Effector memory CD4-positive, alpha-beta T cell (primary cell): ENCODE measurements around the gene DOP1B.
"Not testable (repeated sequence)": the region's sequence is repeated elsewhere in the genome, so short reads cannot be mapped to it uniquely, and the experiment has no call there.

Source experiments
- DNase-seq, 3 donors: peaks; one replicate each; pipeline ENCODE4 v3.0.0-alpha.2; 2020
- H3K27ac ChIP-seq: 2 replicates; pipeline ENCODE4 v1.7.0; 2013; ENCODE audit warnings: mild to moderate bottlenecking, low read length, moderate library complexity; ENCODE audit not compliant: insufficient read depth, poor library complexity, severe bottlenecking
- H3K27me3 ChIP-seq: replicated peaks from 2 replicates; pipeline ENCODE4 v1.7.0; 2013; ENCODE audit warnings: mild to moderate bottlenecking, low read length; ENCODE audit not compliant: insufficient read depth, control insufficient read depth, poor library complexity, severe bottlenecking
- H3K36me3 ChIP-seq: 2 replicates; pipeline ENCODE4 v1.7.0; 2013; ENCODE audit warnings: mild to moderate bottlenecking, low read length, moderate library complexity; ENCODE audit not compliant: control insufficient read depth, insufficient read depth
- H3K4me1 ChIP-seq: 2 replicates; pipeline ENCODE4 v1.7.0; 2013; ENCODE audit warnings: low read length, mild to moderate bottlenecking; ENCODE audit not compliant: control insufficient read depth, insufficient read depth, poor library complexity, severe bottlenecking
- H3K4me3 ChIP-seq: 2 replicates; pipeline ENCODE4 v1.7.0; 2013; ENCODE audit warnings: low read length, low read depth, mild to moderate bottlenecking; ENCODE audit not compliant: insufficient read depth, poor library complexity, severe bottlenecking
- H3K9me3 ChIP-seq: 2 replicates; pipeline ENCODE4 v1.7.0; 2013; ENCODE audit warnings: mild to moderate bottlenecking, low read length, moderate library complexity; ENCODE audit not compliant: control insufficient read depth

Gene DOP1B

GRCh38 chr21:36135391-36136102, 21.1 kb upstream of the DOP1B start:
- Histone ChIP-seq H3K4me3 (peak overlapping the region; percentile 77), H3K36me3 (no peaks in the 10 kb centered on the region), H3K9me3 (no peaks in the 10 kb centered on the region), H3K27me3 (no peaks in the 10 kb centered on the region), H3K4me1 (peaks cover 13% of the 10 kb centered on the region), H3K27ac (peak overlapping the region; percentile 61)
- DNase-seq: peak in 1 of 3 donors; percentile 22

GRCh38 chr21:36139791-36140190, 16.8 kb upstream of the DOP1B start:
- not testable (repeated sequence) for H3K9me3 ChIP-seq, H3K36me3 ChIP-seq, H3K4me3 ChIP-seq, DNase-seq, H3K27me3 ChIP-seq, H3K27ac ChIP-seq
- H3K4me1 ChIP-seq: peaks cover 13% of the 10 kb centered on the region

GRCh38 chr21:36141513-36141925, 15.1 kb upstream of the DOP1B start:
- Histone ChIP-seq H3K27me3 (no peaks in the 10 kb centered on the region), H3K4me3 (no peak overlapping the region)

GRCh38 chr21:36144233-36144632, 12.4 kb upstream of the DOP1B start:
- H3K4me1 ChIP-seq: peaks cover 20% of the 10 kb centered on the region
- not testable (repeated sequence) for DNase-seq, H3K36me3 ChIP-seq, H3K27me3 ChIP-seq, H3K27ac ChIP-seq, H3K4me3 ChIP-seq, H3K9me3 ChIP-seq

More at GRCh38 chr21:36141513-36141925, 15.1 kb upstream of the DOP1B start:
- Histone ChIP-seq H3K27ac (peak overlapping the region; percentile 63), H3K36me3 (no peaks in the 10 kb centered on the region), H3K4me1 (peaks cover 20% of the 10 kb centered on the region), H3K9me3 (no peaks in the 10 kb centered on the region)
- DNase-seq: peak; percentile 80 to 89 (median 83)

- Histone ChIP-seq H3K36me3 (no peaks in the 10 kb centered on the region), H3K27ac (peak overlapping the region; percentile 39), H3K4me1 (peaks cover 23% of the 10 kb centered on the region), H3K4me3 (no peak overlapping the region), H3K9me3 (no peaks in the 10 kb centered on the region), H3K27me3 (no peaks in the 10 kb centered on the region)
- DNase-seq: no peak
Measured at GRCh38 chr21:36145259-36145658, 11.4 kb upstream of the DOP1B start.

GRCh38 chr21:36147911-36148310, 8.7 kb upstream of the DOP1B start:
- Histone ChIP-seq H3K27me3 (no peaks in the 10 kb centered on the region), H3K4me1 (peaks cover 25% of the 10 kb centered on the region), H3K36me3 (no peaks in the 10 kb centered on the region), H3K9me3 (no peaks in the 10 kb centered on the region), H3K27ac (no peak overlapping the region), H3K4me3 (no peak overlapping the region)
- no peak for DNase-seq

- no peaks in the 10 kb centered on the region for H3K27me3 ChIP-seq
- peaks cover 25% of the 10 kb centered on the region for H3K4me1 ChIP-seq
- H3K4me3 ChIP-seq: no peak overlapping the region
Measured at GRCh38 chr21:36148886-36149285, 7.7 kb upstream of the DOP1B start.

GRCh38 chr21:36149788-36150711, 6.6 kb upstream of the DOP1B start:
- no peak overlapping the region for H3K27ac ChIP-seq
- H3K4me3 ChIP-seq: no peak overlapping the region
- DNase-seq: no peak

More at GRCh38 chr21:36148886-36149285, 7.7 kb upstream of the DOP1B start:
- H3K27ac ChIP-seq: no peak overlapping the region
- DNase-seq: no peak
- H3K9me3 ChIP-seq: no peaks in the 10 kb centered on the region
- H3K36me3 ChIP-seq: no peaks in the 10 kb centered on the region

GRCh38 chr21:36155603-36156338, 853 bp upstream of the DOP1B start:
- Histone ChIP-seq H3K4me1 (peaks cover 19% of the 10 kb centered on the region), H3K27me3 (no peaks in the 10 kb centered on the region), H3K36me3 (no peaks in the 10 kb centered on the region), H3K27ac (peak overlapping the region; percentile 70), H3K9me3 (no peaks in the 10 kb centered on the region), H3K4me3 (peak overlapping the region; percentile 74)
- DNase-seq: peak in 1 of 3 donors; percentile 3

More at GRCh38 chr21:36149788-36150711, 6.6 kb upstream of the DOP1B start:
- peaks cover 26% of the 10 kb centered on the region for H3K4me1 ChIP-seq
- H3K36me3 ChIP-seq: no peaks in the 10 kb centered on the region
- H3K9me3 ChIP-seq: no peaks in the 10 kb centered on the region
- H3K27me3 ChIP-seq: no peaks in the 10 kb centered on the region
